SK-N-MC (cell line): Measurements from ENCODE around the gene UST.

ENCODE experiments used
- EZH2 ChIP-seq: fragments of 200-600 bp; sonication (generic); IDR thresholded peaks from one replicate; pipeline ENCODE4 v1.6.1; 2017; ENCODE audit warnings: antibody characterized with exemption
- FOXP2 ChIP-seq: optimal IDR thresholded peaks from 2 replicates; pipeline ENCODE3; 2011; ENCODE audit warnings: mild to moderate bottlenecking, moderate library complexity; ENCODE audit not compliant: insufficient read depth; ENCODE audit errors: extremely low read length, control extremely low read depth
- POLR2AphosphoS5 ChIP-seq: IDR thresholded peaks from 2 replicates; pipeline ENCODE4 v1.6.1; 2012; ENCODE audit warnings: mild to moderate bottlenecking, low read depth, low read length, borderline replicate concordance

DNA sequence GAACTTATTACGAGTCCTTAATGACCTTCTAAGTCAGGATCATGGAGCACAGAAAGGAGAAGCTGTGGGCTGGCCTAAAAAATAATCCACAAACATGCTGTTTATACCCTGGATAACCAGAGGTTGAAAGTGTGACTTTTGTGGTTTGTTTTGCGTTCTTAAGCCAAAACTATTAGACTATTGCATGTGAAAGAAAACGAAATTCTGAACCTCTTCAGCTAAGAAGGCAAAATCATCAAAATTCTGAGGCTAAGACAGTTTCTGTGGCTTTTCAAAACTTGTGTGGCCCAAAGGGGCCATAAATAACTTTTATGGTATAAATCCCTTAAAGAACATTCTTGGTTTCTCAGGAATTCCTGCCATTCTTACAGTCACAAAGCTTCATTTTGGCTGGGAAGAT is 251.0 kb downstream of the UST start:
- TF ChIP-seq EZH2 (no peak), POLR2AphosphoS5 (no peak), FOXP2 (no peak)
